Endothelial cell (in vitro differentiated cells): ENCODE data around the gene GAS7. TPM values are rescaled to one million over a fixed set of nuclear protein-coding genes. Genes with fewer than 3 reads are reported as not detected.
"Not testable (repeated sequence)": the region's sequence is repeated elsewhere in the genome, so short reads cannot be mapped to it uniquely, and the experiment has no call there.

Source experiments
- DNase-seq: peaks from one replicate; pipeline ENCODE4 v3.0.0; 2021; ENCODE audit warnings: low spot score
- H3K27ac Mint-ChIP-seq: one replicate; pipeline ENCODE4 v1.8.0; 2021; ENCODE audit warnings: mixed read lengths, inconsistent platforms; ENCODE audit not compliant: unreplicated experiment
- H3K27me3 Mint-ChIP-seq: one replicate; pipeline ENCODE4 v1.8.0; 2021; ENCODE audit warnings: mild to moderate bottlenecking, moderate library complexity, mixed read lengths, inconsistent platforms; ENCODE audit not compliant: unreplicated experiment
- H3K36me3 Mint-ChIP-seq: one replicate; pipeline ENCODE4 v1.8.0; 2021; ENCODE audit warnings: mild to moderate bottlenecking, low read depth, mixed read lengths, inconsistent platforms; ENCODE audit not compliant: unreplicated experiment
- H3K4me1 Mint-ChIP-seq: one replicate; pipeline ENCODE4 v1.8.0; 2021; ENCODE audit warnings: mild to moderate bottlenecking, mixed read lengths, inconsistent platforms; ENCODE audit not compliant: unreplicated experiment
- H3K4me3 Mint-ChIP-seq: one replicate; pipeline ENCODE4 v1.8.0; 2021; ENCODE audit warnings: mild to moderate bottlenecking, mixed read lengths, inconsistent platforms; ENCODE audit not compliant: unreplicated experiment
- H3K9me3 Mint-ChIP-seq: one replicate; pipeline ENCODE4 v1.8.0; 2021; ENCODE audit warnings: mixed read lengths, inconsistent platforms; ENCODE audit not compliant: unreplicated experiment
- CTCF ChIP-seq: fragments of 200-600 bp; sonication (generic); IDR thresholded peaks from one replicate; pipeline ENCODE4 v1.5.0; 2021; ENCODE audit warnings: antibody characterized with exemption; ENCODE audit not compliant: unreplicated experiment
- total RNA-seq: library from RNA; stranded (reverse); fragmentation: NEBNext Ultra II Directional; extraction: Animal tissue kit (Norgen Biotek cat#: 25700); gene quantifications from one replicate; pipeline ENCODE4 v1.2.1, GENCODE V29; 2021; ENCODE audit not compliant: unreplicated experiment

GAS7 gene
- total RNA-seq, 1 donor from 2014 or later = 7.0 TPM

- Mint-ChIP-seq H3K9me3 (no peaks in the 10 kb centered on the region), H3K27me3 (no peaks in the 10 kb centered on the region), H3K4me1 (no peaks in the 10 kb centered on the region), H3K27ac (no peak overlapping the region), H3K4me3 (no peak overlapping the region), H3K36me3 (no peaks in the 10 kb centered on the region)
- TF ChIP-seq CTCF = no peak
- DNase-seq = no peak
Measured at GRCh38 chr17:10021272-10021984, 177.0 kb downstream of the GAS7 start.

- Mint-ChIP-seq H3K27me3 (no peaks in the 10 kb centered on the region), H3K36me3 (no peaks in the 10 kb centered on the region), H3K4me3 (no peak overlapping the region), H3K27ac (no peak overlapping the region), H3K9me3 (no peaks in the 10 kb centered on the region), H3K4me1 (no peaks in the 10 kb centered on the region)
- no peak for TF ChIP-seq CTCF
- DNase-seq = no peak
Measured at GRCh38 chr17:10019941-10020451, 178.4 kb downstream of the GAS7 start.

- Mint-ChIP-seq H3K4me1 (peaks cover 9% of the 10 kb centered on the region), H3K27me3 (no peaks in the 10 kb centered on the region), H3K27ac (no peak overlapping the region), H3K9me3 (no peaks in the 10 kb centered on the region), H3K4me3 (no peak overlapping the region), H3K36me3 (no peaks in the 10 kb centered on the region)
- no peak for DNase-seq
- TF ChIP-seq CTCF = no peak
Measured at GRCh38 chr17:10018461-10018891, 179.9 kb downstream of the GAS7 start.

GRCh38 chr17:10016958-10017570 lies 181.3 kb downstream of the GAS7 start:
- not testable (repeated sequence) for H3K36me3 Mint-ChIP-seq, H3K27me3 Mint-ChIP-seq, H3K9me3 Mint-ChIP-seq, DNase-seq, H3K4me1 Mint-ChIP-seq, H3K27ac Mint-ChIP-seq, H3K4me3 Mint-ChIP-seq

- Mint-ChIP-seq H3K4me3 (no peak overlapping the region), H3K27ac (no peak overlapping the region), H3K36me3 (no peaks in the 10 kb centered on the region), H3K4me1 (peaks cover 9% of the 10 kb centered on the region), H3K9me3 (no peaks in the 10 kb centered on the region), H3K27me3 (no peaks in the 10 kb centered on the region)
- no peak for TF ChIP-seq CTCF
- no peak for DNase-seq
Measured at GRCh38 chr17:10013365-10014112, 184.9 kb downstream of the GAS7 start.
